GM23338 (cell line): Measurements from ENCODE around the gene FHIT. TPM values are rescaled to one million over a fixed set of nuclear protein-coding genes. Genes with fewer than 3 reads are reported as not detected.

Experiments
- ATAC-seq: fragments of 200-7000 bp; cut with Tn5 transposase; 3 replicates; pipeline ENCODE4 v1.9.1; 2020
- DNase-seq: peaks from one replicate; pipeline ENCODE4 v3.0.0-alpha.2; 2015; ENCODE audit warnings: low spot score
- H2AFZ ChIP-seq: fragments of 200-600 bp; sonication (generic); 2 replicates; pipeline ENCODE4 v1.8.0; 2016; ENCODE audit warnings: antibody characterized with exemption, mild to moderate bottlenecking, moderate library complexity
- H3F3A ChIP-seq: fragments of 200-600 bp; sonication (generic); replicated peaks from 2 replicates; pipeline ENCODE4 v1.8.0; 2017; ENCODE audit warnings: antibody characterized with exemption, mixed run types, low read depth
- H3K27ac ChIP-seq: fragments of 200-600 bp; sonication (generic); 2 replicates; pipeline ENCODE4 v1.6.1; 2016; ENCODE audit warnings: low read depth
- H3K27me3 ChIP-seq: fragments of 200-600 bp; sonication (generic); 2 replicates; pipeline ENCODE4 v1.8.0; 2016; ENCODE audit warnings: mild to moderate bottlenecking, mixed run types, moderate library complexity; ENCODE audit not compliant: insufficient read depth
- H3K36me3 ChIP-seq: fragments of 200-600 bp; sonication (generic); 2 replicates; pipeline ENCODE4 v1.8.0; 2016; ENCODE audit warnings: mild to moderate bottlenecking; ENCODE audit not compliant: insufficient read depth
- H3K4me1 ChIP-seq: fragments of 200-600 bp; sonication (generic); 2 replicates; pipeline ENCODE4 v1.8.0; 2016; ENCODE audit warnings: mild to moderate bottlenecking, moderate library complexity; ENCODE audit not compliant: insufficient read depth
- H3K4me2 ChIP-seq: fragments of 200-600 bp; sonication (generic); 2 replicates; pipeline ENCODE4 v1.7.1; 2017; ENCODE audit warnings: mixed run types
- H3K4me3 ChIP-seq: fragments of 200-600 bp; sonication (generic); 2 replicates; pipeline ENCODE4 v1.6.1; 2016; ENCODE audit warnings: mixed run types
- H3K79me2 ChIP-seq: fragments of 200-600 bp; sonication (generic); replicated peaks from 2 replicates; pipeline ENCODE4 v1.8.0; 2017; ENCODE audit warnings: mild to moderate bottlenecking; ENCODE audit not compliant: insufficient read depth
- H3K9me2 ChIP-seq: fragments of 200-600 bp; sonication (generic); 2 replicates; pipeline ENCODE4 v1.8.0; 2017; ENCODE audit not compliant: insufficient read depth
- H4K20me1 ChIP-seq: fragments of 200-600 bp; sonication (generic); replicated peaks from 2 replicates; pipeline ENCODE4 v1.8.0; 2017; ENCODE audit warnings: mild to moderate bottlenecking; ENCODE audit not compliant: insufficient read depth
- H3K27ac Mint-ChIP-seq: 2 replicates; pipeline ENCODE4 v1.8.0; 2020; ENCODE audit warnings: inconsistent platforms, mild to moderate bottlenecking, moderate library complexity, mixed read lengths
- H3K27me3 Mint-ChIP-seq: 3 replicates; pipeline ENCODE4 v1.8.0; 2022; ENCODE audit warnings: low read depth, mild to moderate bottlenecking, moderate library complexity, mixed read lengths, inconsistent platforms; ENCODE audit not compliant: insufficient read depth, poor library complexity
- H3K36me3 Mint-ChIP-seq: 3 replicates; pipeline ENCODE4 v1.8.0; 2021; ENCODE audit warnings: low read depth, mild to moderate bottlenecking, inconsistent platforms, moderate library complexity, mixed read lengths
- H3K4me1 Mint-ChIP-seq: 3 replicates; pipeline ENCODE4 v1.8.0; 2020; ENCODE audit warnings: mild to moderate bottlenecking, inconsistent platforms, mixed read lengths
- H3K4me3 Mint-ChIP-seq: 3 replicates; pipeline ENCODE4 v1.8.0; 2021; ENCODE audit warnings: moderate library complexity, mild to moderate bottlenecking, inconsistent platforms, mixed read lengths
- H3K9me3 Mint-ChIP-seq: 3 replicates; pipeline ENCODE4 v1.8.0; 2020; ENCODE audit warnings: moderate library complexity, mild to moderate bottlenecking, inconsistent platforms, mixed read lengths
- CREB1 ChIP-seq: fragments of 250-450 bp; sonication (Bioruptor Pico); IDR thresholded peaks from 2 replicates; pipeline ENCODE4 v1.5.0; 2020; ENCODE audit warnings: low read depth, mild to moderate bottlenecking, moderate library complexity
- ETS1 ChIP-seq: IDR thresholded peaks from 2 replicates; pipeline ENCODE4 v1.6.1; 2016; ENCODE audit warnings: antibody characterized with exemption
- EZH2 ChIP-seq: fragments of 200-600 bp; sonication (generic); IDR thresholded peaks from one replicate; pipeline ENCODE4 v1.8.0; 2017; ENCODE audit warnings: antibody characterized with exemption, mild to moderate bottlenecking, low read depth; ENCODE audit not compliant: unreplicated experiment
- EZH2phosphoT487 ChIP-seq: fragments of 200-600 bp; sonication (generic); IDR thresholded peaks from one replicate; pipeline ENCODE4 v1.8.1; 2018; ENCODE audit warnings: antibody characterized with exemption; ENCODE audit not compliant: unreplicated experiment
- REST ChIP-seq: IDR thresholded peaks from one replicate; pipeline ENCODE4 v1.6.1; 2018; ENCODE audit warnings: antibody characterized with exemption; ENCODE audit not compliant: unreplicated experiment
- STAT1 ChIP-seq: IDR thresholded peaks from one replicate; pipeline ENCODE4 v1.6.1; 2016; ENCODE audit warnings: antibody characterized with exemption; ENCODE audit not compliant: unreplicated experiment
- ZNF114 ChIP-seq: fragments of 250-450 bp; sonication (Bioruptor Pico); IDR thresholded peaks from 2 replicates; pipeline ENCODE4 v1.5.0; 2020; ENCODE audit warnings: mild to moderate bottlenecking, moderate library complexity
- ZNF462 ChIP-seq: fragments of 250-450 bp; sonication (Bioruptor Pico); IDR thresholded peaks from 2 replicates; pipeline ENCODE4 v1.5.0; 2020; ENCODE audit warnings: mild to moderate bottlenecking, moderate library complexity
- polyA plus RNA-seq: library from polyadenylated mRNA; unstranded; fragments of >200 nt; fragmentation: Nextera tagmentation; extraction: Ambion mirVana; gene quantifications from 2 replicates; pipeline ENCODE4 v1.2.1, GENCODE V29; 2016
- total RNA-seq: library from RNA; depleted of rRNA; stranded (reverse); fragments of >200 nt; shearing (Covaris generic); gene quantifications from 2 replicates; pipeline ENCODE4 v1.2.3, GENCODE V29; 2014

Gene FHIT
- total and polyA plus RNA-seq, 2 experiments from 2014 or later = 3.0 to 8.3 TPM

GRCh38 chr3:60033901-60034453 is 1217.3 kb downstream of the FHIT start:
- Mint-ChIP-seq H3K27me3 (no peaks in the 10 kb centered on the region), H3K9me3 (no peaks in the 10 kb centered on the region), H3K27ac (no peak overlapping the region), H3K36me3 (no peaks in the 10 kb centered on the region), H3K4me3 (no peak overlapping the region), H3K4me1 (no peaks in the 10 kb centered on the region)
- no peak overlapping the region for H3K4me3 ChIP-seq
- no peak overlapping the region for H3K4me2 ChIP-seq
- no peak for TF ChIP-seq REST
- TF ChIP-seq CREB1 (CRISPR knock-in tag) = no peak
- no peak for TF ChIP-seq ETS1
- TF ChIP-seq ZNF114 (CRISPR knock-in tag) = no peak
- no peak for TF ChIP-seq ZNF462 (CRISPR knock-in tag)
- no peak for TF ChIP-seq EZH2
- TF ChIP-seq STAT1 = no peak
- TF ChIP-seq EZH2phosphoT487 = no peak
- no peaks in the 10 kb centered on the region for H3K27me3 ChIP-seq
- no peaks in the 10 kb centered on the region for H3K9me2 ChIP-seq
- no peak for ATAC-seq
- H3F3A ChIP-seq = no peaks in the 10 kb centered on the region
- H3K79me2 ChIP-seq = no peaks in the 10 kb centered on the region
- no peaks in the 10 kb centered on the region for H3K36me3 ChIP-seq
- no peaks in the 10 kb centered on the region for H4K20me1 ChIP-seq
- no peaks in the 10 kb centered on the region for H3K4me1 ChIP-seq
- no peak overlapping the region for H3K27ac ChIP-seq
- no peak overlapping the region for H2AFZ ChIP-seq
- no peak for DNase-seq
